ENCODE data around the gene PRKCZ.

Gene PRKCZ

DNA sequence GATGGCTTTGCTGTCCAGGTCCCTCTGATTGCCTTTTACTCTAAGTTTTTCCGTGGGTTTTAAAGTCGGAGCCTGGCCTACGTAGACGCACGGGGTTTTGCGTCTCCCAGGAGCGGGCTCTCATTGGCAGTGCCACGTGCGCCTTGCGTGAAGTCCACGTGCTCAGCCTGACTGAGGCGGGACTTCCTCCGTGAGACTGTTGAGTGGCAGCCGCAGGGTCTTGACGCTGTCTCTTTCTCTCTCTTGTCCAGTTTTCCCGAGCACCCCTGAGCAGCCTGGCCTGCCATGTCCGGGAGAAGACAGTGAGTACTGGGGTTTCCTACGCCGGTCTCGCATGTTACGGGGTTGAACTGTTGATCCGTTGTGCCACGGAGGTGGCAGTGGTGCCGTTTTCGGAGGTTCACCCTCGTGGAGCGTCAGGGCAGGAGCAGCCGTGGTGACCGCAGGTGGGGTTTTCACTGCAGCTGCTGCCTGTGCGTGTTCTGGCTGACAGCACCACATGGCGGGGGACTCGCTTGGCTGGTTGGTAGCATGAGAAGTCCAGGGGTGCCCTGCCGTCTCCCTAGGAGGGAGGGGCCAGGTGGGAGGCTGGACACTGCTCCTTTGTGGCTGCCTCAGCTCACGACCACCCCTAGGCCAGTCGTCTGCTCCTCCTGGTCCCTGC, 9.2 kb downstream of the PRKCZ start:
- Histone ChIP-seq H3K4me1 (ENCODE audit: low read length) (no peaks in the 10 kb centered on the region), H3K4me3 (ENCODE audit: low read length) (no peak overlapping the region)
- TF ChIP-seq CTCF (IDR thresholded peaks at IDR 0.05; ENCODE audit: low read depth, low read length) (no peak), EZH2phosphoT487 (IDR thresholded peaks at IDR 0.05; ENCODE audit: low read depth) (no peak)

DNA sequence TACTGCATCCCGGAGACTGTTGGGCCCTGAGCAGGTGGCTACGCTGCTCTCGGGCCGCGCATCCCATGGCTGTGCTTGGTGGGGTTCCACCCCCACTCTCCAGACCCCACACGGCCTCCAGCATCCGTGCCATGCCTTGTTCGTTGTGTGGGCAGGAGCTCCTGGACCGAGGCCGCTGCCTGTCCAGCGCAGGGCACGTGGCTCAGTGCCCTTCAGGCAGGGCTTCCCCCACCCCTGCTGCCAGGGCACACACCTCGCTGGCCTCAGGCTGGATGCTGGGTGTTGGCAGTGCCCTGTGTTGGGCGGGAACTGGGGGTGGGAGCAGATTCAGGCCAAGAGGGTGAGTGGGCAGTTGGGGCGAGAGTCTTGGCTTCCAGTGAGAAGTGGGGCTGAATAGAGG, 9.9 kb downstream of the PRKCZ start:
- H3K9me3 ChIP-seq (ENCODE audit: insufficient read depth, low read length): no peaks in the 10 kb centered on the region
- no peak overlapping the region for H2AFZ ChIP-seq (ENCODE audit: low read depth, low read length)
- no peaks in the 10 kb centered on the region for H4K20me1 ChIP-seq (ENCODE audit: insufficient read depth, low read length)
- no peaks in the 10 kb centered on the region for H3K79me2 ChIP-seq (ENCODE audit: low read length)
- no peaks in the 10 kb centered on the region for H3K27me3 ChIP-seq (ENCODE audit: low read depth, low read length)
- H3K4me3 ChIP-seq (ENCODE audit: low read length): no peak overlapping the region
- no peak overlapping the region for H3K4me2 ChIP-seq (ENCODE audit: low read length)
- no peaks in the 10 kb centered on the region for H3K4me1 ChIP-seq (ENCODE audit: low read length)
- no peak overlapping the region for H3K27ac ChIP-seq (ENCODE audit: low read length)
- no peak overlapping the region for H3K9ac ChIP-seq (ENCODE audit: low read length)
- H3K36me3 ChIP-seq (replicated peaks; ENCODE audit: low read depth, low read length): no peaks in the 10 kb centered on the region
- TF ChIP-seq CTCF (IDR thresholded peaks at IDR 0.05; ENCODE audit: low read depth, low read length) (no peak), EZH2phosphoT487 (IDR thresholded peaks at IDR 0.05; ENCODE audit: low read depth) (no peak)

More for the DNA sequence above, 9.2 kb downstream of the PRKCZ start:
- Histone ChIP-seq H2AFZ (ENCODE audit: low read depth, low read length) (no peak overlapping the region), H3K9me3 (ENCODE audit: insufficient read depth, low read length) (no peaks in the 10 kb centered on the region), H3K27me3 (ENCODE audit: low read depth, low read length) (no peaks in the 10 kb centered on the region), H4K20me1 (ENCODE audit: insufficient read depth, low read length) (no peaks in the 10 kb centered on the region), H3K36me3 (replicated peaks; ENCODE audit: low read depth, low read length) (no peaks in the 10 kb centered on the region), H3K9ac (ENCODE audit: low read length) (no peak overlapping the region), H3K79me2 (ENCODE audit: low read length) (no peaks in the 10 kb centered on the region), H3K27ac (ENCODE audit: low read length) (no peak overlapping the region), H3K4me2 (ENCODE audit: low read length) (no peak overlapping the region)

DNA sequence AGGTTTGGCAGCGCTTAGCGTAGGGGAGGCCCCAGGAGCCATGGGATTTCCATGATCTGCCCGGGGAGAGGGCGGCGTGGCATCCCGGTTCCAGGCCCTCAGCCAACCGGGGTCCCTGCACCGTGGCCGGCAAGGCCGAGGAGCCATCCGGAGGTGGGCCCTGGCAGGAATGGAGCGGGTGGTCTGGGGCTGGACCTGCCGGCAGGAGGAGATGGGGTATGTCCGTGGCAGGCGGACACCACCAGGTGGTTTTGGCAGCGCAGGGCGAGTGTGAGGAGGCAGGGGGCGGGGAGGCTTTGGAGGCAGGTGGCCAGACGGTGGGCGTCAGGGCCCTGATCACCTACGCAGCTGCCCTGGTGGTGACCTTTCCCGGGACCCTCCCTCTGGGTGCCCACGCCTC, 10.3 kb downstream of the PRKCZ start:
- H3K27ac ChIP-seq (ENCODE audit: low read length): no peak overlapping the region
- H3K4me1 ChIP-seq (ENCODE audit: low read length): no peaks in the 10 kb centered on the region
- H3K79me2 ChIP-seq (ENCODE audit: low read length): no peaks in the 10 kb centered on the region
- no peaks in the 10 kb centered on the region for H3K9me3 ChIP-seq (ENCODE audit: insufficient read depth, low read length)
- H3K4me3 ChIP-seq (ENCODE audit: low read length): no peak overlapping the region
- no peak overlapping the region for H3K9ac ChIP-seq (ENCODE audit: low read length)
- TF ChIP-seq EZH2phosphoT487 (IDR thresholded peaks at IDR 0.05; ENCODE audit: low read depth): no peak
- no peak for TF ChIP-seq CTCF (IDR thresholded peaks at IDR 0.05; ENCODE audit: low read depth, low read length)
- H2AFZ ChIP-seq (ENCODE audit: low read depth, low read length): no peak overlapping the region
- no peaks in the 10 kb centered on the region for H3K27me3 ChIP-seq (ENCODE audit: low read depth, low read length)
- no peaks in the 10 kb centered on the region for H4K20me1 ChIP-seq (ENCODE audit: insufficient read depth, low read length)
- no peaks in the 10 kb centered on the region for H3K36me3 ChIP-seq (replicated peaks; ENCODE audit: low read depth, low read length)
- no peak overlapping the region for H3K4me2 ChIP-seq (ENCODE audit: low read length)

GRCh38 chr1:2061065-2061778, 11.0 kb downstream of the PRKCZ start:
- Histone ChIP-seq H3K79me2 (ENCODE audit: low read length) (no peaks in the 10 kb centered on the region), H3K4me3 (ENCODE audit: low read length) (no peak overlapping the region), H3K27me3 (ENCODE audit: low read depth, low read length) (no peaks in the 10 kb centered on the region), H3K36me3 (replicated peaks; ENCODE audit: low read depth, low read length) (no peaks in the 10 kb centered on the region), H3K9me3 (ENCODE audit: insufficient read depth, low read length) (no peaks in the 10 kb centered on the region), H2AFZ (ENCODE audit: low read depth, low read length) (no peak overlapping the region), H4K20me1 (ENCODE audit: insufficient read depth, low read length) (no peaks in the 10 kb centered on the region), H3K27ac (ENCODE audit: low read length) (no peak overlapping the region), H3K4me1 (ENCODE audit: low read length) (no peaks in the 10 kb centered on the region), H3K9ac (ENCODE audit: low read length) (no peak overlapping the region), H3K4me2 (ENCODE audit: low read length) (no peak overlapping the region)
- TF ChIP-seq EZH2phosphoT487 (IDR thresholded peaks at IDR 0.05; ENCODE audit: low read depth): no peak
- no peak for TF ChIP-seq CTCF (IDR thresholded peaks at IDR 0.05; ENCODE audit: low read depth, low read length)

Data from OCI-LY3 (cell line).